ENCODE results near the gene CENPP.

DNA sequence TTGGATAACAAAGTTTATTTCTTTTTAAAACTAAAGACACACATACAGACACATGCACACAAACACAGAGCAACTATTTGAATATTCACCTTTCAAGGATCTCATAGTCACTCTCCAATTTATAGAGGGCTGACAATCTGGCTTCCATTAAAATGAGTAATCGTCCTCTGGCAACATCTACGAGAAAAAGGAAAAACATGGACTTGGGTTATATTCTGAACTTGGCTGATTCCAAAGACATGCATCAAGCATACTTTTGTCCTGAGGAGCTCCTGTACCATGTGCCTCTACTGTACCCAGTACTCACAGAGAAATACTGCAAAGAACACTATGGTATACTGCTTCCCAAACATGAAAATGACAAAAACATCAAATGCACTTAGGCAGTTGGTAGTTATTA, 47.6 kb upstream of the CENPP start:
- TF ChIP-seq, protein P1, sequence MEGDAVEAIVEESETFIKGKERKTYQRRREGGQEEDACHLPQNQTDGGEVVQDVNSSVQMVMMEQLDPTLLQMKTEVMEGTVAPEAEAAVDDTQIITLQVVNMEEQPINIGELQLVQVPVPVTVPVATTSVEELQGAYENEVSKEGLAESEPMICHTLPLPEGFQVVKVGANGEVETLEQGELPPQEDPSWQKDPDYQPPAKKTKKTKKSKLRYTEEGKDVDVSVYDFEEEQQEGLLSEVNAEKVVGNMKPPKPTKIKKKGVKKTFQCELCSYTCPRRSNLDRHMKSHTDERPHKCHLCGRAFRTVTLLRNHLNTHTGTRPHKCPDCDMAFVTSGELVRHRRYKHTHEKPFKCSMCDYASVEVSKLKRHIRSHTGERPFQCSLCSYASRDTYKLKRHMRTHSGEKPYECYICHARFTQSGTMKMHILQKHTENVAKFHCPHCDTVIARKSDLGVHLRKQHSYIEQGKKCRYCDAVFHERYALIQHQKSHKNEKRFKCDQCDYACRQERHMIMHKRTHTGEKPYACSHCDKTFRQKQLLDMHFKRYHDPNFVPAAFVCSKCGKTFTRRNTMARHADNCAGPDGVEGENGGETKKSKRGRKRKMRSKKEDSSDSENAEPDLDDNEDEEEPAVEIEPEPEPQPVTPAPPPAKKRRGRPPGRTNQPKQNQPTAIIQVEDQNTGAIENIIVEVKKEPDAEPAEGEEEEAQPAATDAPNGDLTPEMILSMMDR (IDR thresholded peaks at IDR 0.05; ENCODE audit: low read length) = no peak
- no peak for TF ChIP-seq EZH2 (optimal IDR thresholded peaks at IDR 0.05; ENCODE audit: low read depth, low read length)
- no peak for TF ChIP-seq EZH2phosphoT487 (IDR thresholded peaks at IDR 0.05; ENCODE audit: low read length)

All from MM.1S (cell line).